Stimulated activated CD4-positive, alpha-beta T cell treated with anti-CD3 and anti-CD28 coated beads, Interleukin-4, amount 100 ng/mL, for 48 hours (primary cell): ENCODE results near the gene LYSMD1.

ENCODE experiments used
- DNase-seq, 2 donors: peaks; one replicate each; pipeline ENCODE4 v3.0.0-alpha.2; 2020; ENCODE audit warnings: low read depth in 2 of 2

Gene LYSMD1

DNA sequence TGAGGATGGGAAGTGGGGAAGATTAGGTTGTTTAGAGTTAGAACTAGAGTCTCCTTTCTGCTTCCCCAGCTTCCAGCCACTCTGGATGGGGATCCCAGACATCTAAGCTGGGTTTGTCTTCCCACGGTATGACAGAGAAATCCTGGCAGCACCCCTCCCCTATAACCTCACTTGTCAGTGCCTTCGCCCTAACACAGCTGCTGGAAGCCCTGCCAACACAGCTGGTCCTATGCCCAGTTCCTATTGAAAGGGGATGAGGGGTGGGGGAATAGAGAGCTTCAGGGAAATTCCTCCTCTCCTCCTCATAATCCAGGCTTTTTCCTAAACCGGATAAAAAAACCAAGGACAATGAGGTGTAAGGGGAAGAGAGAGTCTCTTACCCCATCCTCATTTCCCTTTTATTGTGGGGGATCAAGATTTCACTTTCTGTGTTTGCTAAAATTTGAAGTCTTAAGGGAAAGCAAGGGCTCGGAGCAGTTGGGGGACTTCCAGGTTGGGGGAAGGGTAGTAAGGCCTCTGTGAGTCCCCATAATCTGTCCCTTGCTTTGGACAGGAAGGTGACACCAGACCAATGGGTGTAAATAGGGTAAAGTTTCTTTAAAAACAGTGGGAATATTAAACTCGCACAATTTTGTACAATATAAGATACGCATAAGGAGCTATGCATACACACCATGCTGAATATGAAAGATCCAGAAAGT lies 9.5 kb upstream of the LYSMD1 start:
- no peak for DNase-seq

DNA sequence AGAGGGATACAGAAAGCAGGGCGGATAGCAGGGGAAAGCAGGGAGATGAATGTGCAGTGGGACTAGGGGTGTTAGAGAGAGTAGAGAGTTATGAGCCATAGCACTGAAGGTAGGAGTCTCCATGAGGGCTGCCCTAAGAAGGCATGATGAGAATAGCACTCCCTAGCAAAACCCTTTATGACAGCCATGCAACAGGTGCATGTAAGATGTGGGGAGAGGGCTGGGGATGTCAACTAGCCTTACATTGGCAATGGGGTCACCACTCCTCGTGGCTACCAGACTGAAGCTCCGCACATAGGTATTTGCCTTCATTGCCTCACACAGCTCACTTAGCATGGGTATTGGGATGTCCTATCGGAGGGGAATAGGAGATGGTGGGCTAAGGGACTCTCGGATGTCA lies 5.5 kb upstream of the LYSMD1 start:
- DNase-seq: no peak

DNA sequence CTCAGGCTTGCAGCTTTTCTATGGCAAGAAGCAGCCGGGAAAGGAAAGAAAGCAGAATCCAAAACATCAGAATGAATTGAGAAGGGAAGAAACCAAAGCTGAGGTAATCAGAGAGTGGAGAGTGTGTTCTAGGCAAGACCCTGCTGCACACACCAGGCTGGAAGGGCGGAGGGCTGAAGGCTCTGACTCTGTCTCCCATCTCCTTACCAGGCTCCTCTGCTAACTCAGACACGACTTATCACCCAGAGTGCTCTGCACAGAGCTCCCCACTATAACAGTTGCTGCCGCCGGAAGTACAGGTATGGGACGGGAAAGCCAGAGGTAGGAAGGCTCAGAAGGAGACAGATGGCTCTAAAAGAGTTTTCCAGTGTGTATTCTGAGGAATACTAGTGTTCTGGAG lies 1.4 kb upstream of the LYSMD1 start:
- DNase-seq: no peak

DNA sequence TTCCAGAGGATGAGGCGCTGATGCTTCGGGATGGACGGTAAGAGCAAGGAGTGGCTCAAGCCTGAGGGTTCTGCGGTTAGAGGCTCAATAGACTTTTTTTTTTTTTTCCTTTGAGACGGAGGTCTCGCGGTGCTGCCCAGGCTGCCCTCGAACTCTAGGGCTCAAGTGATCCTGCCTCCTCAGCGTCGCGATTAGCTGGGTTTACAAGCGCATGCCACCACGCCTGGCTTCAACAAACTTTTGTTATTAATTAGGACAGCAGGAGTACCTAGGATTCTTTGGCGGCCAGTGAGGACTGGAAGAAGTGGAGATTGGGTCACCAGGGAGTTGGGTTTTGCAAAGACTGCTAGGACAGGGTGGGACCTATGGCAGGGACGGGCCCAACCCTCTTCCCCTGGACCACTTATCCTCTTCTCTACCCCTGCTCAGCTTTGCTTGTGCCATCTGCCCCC lies 829 bp upstream of the LYSMD1 start:
- DNase-seq: no peak

DNA sequence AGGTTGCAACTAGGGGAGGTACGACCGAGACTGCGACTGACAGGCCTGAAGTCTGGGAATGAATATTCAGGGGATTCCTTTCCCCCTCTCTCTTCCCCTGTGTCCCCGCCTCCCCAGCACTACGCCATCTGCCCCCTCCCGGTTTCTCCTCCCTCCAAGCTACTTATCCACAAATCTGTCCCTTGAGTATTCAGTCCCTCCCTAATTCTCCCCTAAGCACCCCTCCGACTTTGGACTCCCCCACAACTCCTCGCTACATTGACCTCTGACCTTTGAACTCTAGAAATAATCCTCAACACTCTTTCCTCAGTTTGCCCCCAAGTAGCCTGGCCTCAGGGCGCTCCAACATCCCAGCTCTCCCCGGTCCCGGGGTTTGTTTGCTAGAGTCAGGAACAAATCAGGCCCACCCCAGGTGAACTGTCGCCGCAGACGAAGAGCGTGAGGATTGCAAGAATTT lies 393 bp downstream of the LYSMD1 start:
- no peak for DNase-seq

DNA sequence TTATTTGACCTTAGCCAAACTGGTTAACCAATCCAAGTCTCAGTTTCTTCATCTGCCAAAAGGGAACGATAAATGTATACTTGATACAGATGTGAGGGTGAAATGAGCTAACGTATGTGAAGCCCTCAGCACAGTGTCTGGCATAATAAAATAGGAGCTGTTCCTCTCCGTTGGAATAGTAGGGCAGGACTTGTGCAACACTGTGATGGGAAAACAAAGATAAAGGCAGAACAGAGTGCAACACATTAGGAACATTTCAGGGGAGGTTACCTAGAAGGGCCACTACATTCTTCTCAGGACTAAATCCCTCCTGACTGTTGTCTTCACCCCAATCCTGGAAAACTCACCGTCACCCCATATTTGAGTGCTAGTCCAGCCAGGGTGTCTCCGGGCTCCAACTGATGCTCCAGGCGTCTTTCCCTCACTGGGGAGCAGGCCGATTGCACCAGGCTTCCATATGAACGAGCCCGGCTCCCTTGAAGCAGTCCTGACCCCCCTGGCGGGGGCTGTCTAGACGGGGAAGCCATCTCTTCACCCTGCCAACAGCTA lies 896 bp downstream of the LYSMD1 start:
- DNase-seq: no peak

DNA sequence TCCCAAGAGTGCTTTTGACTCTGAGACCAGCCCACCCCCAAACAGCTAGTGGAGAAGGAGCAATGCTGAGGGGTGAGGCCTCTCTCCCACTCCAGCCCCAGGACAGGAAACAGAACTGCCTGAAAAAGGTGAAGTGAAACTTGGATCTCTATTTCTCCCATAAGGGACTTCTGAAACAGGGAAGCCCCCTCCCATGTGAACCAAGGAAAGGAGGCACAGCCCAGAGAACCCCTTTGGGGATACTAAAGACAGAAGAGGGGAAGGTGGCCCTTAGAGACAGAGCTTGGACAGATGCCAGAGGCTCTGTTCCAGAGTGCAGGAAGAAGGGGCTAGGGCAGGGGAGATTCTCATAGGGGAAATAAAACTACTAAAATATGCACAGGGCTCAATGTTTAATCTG lies 6.3 kb downstream of the LYSMD1 start:
- no peak for DNase-seq

DNA sequence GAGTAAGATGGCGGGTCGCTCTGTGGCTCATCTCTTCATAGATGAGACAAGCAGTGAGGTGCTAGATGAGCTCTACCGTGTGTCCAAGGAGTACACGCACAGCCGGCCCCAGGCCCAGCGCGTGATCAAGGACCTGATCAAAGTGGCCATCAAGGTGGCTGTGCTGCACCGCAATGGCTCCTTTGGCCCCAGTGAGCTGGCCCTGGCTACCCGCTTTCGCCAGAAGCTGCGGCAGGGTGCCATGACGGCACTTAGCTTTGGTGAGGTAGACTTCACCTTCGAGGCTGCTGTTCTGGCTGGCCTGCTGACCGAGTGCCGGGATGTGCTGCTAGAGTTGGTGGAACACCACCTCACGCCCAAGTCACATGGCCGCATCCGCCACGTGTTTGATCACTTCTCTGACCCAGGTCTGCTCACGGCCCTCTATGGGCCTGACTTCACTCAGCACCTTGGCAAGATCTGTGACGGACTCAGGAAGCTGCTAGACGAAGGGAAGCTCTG lies 6.9 kb downstream of the LYSMD1 start:
- no peak for DNase-seq

DNA sequence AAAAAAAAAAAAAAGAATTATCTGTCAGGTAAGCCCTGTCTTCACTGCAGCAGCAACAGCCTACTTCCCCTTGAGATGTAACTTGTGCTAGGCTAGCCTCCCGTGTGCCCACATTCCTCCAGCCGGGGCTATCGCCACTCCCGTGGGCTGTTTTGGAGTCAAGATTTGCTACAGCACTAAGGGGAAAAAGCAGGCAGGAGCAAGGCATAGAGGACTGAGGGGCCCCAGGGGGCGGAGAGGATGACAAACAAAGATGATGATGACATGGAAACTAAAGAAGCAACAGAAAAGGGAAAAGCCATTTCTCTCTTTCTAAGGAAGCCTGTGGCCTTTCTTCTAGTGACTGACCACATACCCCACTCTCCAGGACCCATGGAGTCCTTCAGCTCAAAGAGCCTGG lies 7.4 kb downstream of the LYSMD1 start:
- peak; percentile 48 to 54 for DNase-seq

DNA sequence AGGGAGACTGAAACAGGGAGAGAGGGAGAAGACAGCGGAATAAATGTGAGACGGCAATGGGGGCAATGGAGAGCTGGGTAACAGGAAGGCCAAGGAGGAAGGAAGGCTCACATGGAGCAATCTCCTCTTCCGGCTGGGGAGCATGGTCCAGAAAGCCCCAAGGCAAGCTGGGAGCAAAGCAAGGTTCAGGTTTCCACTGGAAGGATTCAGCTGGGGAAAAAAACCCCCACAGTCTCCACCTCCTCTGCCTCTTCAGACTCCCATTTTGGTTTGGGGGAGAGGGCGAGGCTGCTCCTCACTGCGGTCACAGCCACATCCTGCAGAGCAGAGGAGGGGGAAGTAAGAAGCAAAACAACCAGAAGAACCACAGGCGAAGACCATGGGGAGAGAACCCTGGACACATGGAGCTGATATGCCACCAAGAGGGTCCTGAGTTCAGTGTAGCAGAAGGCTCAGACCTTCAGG lies 8.6 kb downstream of the LYSMD1 start:
- peak; percentile 43 to 64 for DNase-seq

DNA sequence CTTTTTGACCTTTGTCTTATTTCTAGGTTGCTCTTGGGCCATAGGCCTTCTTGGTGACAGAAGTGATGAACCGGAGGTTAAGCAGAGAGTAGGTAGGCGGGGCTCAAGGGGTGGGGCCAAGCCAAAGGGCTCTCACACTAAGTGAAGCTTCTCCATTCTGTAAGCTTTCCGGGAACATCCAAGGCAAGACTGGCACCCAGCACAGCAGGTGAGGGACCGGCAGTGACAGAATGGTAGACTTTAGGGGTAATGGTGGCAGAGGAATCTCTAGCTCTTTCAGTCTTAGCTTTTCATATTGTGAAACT lies 9.2 kb downstream of the LYSMD1 start, which contains the start of gene TNFAIP8L2:
TSS of gene TNFAIP8L2 (plus strand) at position 135 of the 305 bp plus-strand sequence. CDS start 2,049 bp downstream, outside the sequence.
- DNase-seq: peak; percentile 70 to 83

DNA sequence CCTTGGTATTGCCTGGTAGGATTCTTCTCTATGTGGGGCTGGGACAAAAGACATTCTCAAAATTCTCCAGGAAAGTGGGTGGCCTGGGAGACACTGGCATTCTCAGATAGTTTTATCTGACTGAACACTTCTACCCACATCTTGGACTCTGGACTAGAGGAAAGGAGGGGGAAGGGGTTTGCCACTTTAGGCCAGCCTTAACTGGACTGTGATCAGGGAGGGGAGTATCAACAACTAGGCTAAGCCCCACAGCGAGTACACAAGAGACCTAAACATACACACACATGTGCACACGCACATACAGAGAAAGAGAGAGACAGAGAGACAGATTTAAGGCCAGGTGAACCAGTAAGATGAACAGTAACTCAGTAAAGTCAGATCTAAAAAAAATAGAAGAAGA lies 18.0 kb downstream of the LYSMD1 start:
- DNase-seq: no peak

DNA sequence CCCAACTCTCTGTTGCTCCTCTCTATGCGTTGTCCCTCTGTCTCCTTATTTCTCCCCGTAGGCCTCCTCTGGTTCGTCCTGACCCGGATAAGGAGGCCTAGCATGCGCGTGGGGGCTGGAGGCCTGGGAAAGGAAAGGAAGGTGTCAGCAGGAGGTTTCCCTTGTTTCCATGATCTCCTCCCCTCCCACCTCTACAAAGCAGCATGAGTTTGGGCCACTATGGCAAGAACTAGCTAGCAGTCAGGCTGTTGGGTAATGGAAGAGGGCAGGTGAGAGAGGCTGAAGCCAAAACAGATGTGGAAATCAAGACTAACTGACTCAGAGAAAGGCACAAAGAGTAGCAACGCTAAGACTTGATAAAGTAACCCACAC lies 18.6 kb downstream of the LYSMD1 start:
- no peak for DNase-seq

DNA sequence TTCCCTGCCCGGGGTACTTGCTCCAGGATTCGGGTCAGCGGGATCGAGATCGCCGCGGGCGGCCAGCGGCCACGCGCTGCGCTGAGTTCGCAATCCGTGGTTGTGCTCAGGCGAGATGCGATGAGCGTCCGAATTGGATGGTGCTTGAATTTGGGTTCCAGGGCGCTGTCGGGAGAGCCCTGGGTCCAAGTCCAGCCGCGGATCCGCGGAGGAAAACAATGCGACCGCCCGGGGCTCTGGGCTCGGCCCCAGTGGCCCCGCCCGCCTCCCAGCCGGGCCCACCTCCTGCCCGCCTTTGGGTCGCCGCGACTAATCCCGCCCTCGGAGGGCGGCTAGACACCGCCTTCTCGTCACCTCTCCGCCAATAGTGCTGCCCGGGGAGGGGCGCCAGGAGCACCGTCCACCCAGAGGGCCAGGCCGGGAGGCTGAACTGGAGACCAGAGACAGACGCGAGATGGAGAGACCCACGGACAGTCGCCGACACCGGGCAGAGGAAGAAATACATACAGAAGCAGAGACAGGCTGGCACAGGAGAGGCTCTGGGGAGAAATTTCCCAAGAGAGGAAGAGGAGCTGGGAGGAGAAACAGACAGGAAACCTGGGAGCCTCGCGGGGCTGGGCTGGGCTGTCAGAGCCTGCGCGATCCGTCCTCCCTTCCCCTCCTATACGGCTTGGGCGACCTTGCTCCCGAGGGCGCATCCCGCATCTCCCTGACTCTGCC lies 19.1 kb downstream of the LYSMD1 start, which contains the start of gene SEMA6C:
TSS of gene SEMA6C (minus strand) at position 220 of the 720 bp plus-strand sequence. CDS start 4,010 bp downstream, outside the sequence.
- DNase-seq: peak; percentile 75 to 86

DNA sequence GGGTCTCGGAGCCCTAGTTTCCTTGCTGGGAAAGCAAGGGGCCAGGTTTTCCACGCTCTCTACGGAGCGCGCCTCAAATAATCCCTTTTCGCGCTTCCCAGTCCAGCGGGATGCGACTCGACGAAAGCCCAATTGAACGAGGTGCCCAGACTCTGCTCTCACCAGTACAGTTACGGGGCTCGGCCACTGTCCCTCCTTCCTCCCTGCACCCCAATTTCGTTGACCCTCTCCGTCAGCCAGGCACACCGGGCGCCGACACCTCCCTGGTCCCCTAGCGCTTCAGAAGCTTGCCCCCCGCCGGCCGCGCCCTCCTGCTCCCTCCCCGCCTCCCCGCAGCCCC lies 19.7 kb downstream of the LYSMD1 start:
- DNase-seq: no peak

DNA sequence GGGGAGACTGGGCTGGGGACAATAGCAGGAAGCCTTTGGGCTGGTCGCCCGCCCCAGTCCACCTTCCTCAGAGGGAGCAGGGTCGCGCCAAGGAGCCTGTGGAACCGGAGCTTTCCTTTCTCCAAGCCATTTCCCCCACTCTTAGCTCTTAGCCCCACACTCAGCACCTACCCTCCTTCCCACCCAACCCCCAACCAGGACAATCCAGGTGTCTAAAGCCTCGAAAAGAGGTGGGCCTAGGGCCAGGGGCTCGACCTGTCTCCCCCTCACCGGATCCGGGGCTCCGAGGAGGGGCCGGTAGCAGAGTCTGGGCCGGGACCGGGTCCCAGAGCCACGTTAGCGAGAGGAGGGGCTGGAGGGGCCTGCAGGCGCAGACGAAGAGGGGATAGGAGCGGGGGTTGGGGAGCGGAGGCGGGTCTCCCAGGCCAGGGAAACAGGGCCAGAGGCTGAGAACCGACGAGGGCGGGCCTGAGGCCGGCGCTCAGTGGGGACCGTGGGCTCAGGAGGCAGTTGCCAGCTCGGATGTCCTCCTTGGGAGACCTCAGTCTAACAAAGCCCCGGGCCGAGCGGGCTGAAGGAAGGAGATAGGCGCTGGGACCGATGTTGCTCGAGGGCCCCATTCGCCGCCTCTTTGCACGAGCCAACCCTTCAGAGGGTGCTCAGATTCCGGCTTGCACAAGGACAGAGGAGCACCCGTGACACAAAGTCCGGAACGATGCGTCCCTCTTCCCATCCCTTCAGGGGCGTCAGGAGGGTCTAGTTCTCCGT lies 20.2 kb downstream of the LYSMD1 start:
- DNase-seq: no peak

DNA sequence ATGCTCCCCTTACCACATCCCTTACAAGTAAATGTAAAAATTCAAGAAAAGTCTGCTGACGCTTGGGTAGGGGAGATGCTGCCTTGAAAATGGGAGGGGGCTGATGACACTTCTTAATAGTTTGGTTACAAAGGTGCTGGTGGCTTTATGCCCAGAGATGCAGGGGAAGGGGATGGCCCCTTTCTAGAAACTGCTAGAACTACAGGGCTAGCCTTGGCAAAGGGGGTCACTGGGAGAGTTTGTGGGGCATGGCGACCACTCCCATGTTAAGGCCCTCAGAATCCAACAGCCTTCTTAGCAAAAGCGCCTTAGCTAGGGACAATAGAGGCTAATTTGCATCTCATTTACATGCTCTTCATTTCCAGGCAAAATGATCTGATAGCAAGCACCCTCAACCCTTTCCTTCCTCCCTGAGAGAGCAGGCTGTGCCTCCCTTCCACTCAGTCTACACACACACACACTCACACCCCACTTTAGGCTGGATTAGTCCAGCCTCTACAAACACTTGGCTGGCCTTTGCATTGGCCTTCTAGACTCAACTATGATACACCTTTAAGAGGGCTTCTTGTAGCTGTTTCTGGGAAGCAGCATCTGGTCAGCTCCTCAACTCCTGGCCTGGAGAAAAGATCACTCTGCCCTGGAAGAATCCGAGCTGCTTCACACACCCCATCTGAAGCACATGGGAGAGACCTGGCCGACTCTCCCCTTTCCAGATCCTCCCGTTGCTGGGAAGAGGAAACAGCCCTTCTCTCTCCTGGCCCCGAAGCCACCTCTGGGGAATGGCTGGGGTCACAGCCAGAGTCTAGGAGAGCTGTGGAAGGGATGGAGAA lies 21.0 kb downstream of the LYSMD1 start:
- no peak for DNase-seq

DNA sequence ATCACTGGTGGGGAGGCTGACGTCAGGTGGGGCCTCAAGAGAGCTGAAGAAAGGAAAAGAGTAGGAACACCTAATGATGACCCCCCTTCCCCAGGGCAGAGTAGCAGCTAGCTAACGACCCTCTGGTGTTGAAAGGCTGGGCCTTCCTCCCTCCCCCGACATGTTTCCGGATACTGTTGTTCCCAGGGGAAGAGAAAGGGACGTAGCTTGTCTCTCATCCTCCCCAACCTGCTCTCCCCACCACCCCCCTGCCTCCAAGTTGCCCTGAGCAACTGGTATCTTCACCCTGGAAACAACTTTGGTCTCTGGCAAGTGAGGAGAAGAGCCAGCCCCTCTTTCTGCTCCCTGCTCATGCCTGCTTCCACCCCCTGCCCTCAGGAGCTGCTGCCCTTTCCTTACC lies 21.7 kb downstream of the LYSMD1 start:
- DNase-seq: no peak

DNA sequence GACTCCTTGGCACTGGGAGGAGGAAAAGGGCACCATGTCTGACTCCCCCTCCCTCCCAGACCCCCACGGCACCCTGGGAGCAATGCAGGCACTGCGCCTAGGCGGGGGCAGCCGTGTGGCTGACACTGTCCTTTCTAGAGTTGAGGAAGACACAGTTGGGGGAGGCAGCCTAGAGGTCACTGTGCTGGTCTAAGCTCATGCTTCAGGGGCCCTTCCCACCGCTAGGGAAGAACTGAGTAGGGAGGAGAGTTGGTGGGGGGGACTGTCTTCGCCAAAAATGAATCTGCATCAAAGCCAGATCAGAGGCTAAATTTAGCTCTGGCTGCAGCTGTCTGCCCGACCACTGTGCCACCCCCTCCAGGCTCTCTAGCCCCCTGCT lies 22.7 kb downstream of the LYSMD1 start:
- no peak for DNase-seq

DNA sequence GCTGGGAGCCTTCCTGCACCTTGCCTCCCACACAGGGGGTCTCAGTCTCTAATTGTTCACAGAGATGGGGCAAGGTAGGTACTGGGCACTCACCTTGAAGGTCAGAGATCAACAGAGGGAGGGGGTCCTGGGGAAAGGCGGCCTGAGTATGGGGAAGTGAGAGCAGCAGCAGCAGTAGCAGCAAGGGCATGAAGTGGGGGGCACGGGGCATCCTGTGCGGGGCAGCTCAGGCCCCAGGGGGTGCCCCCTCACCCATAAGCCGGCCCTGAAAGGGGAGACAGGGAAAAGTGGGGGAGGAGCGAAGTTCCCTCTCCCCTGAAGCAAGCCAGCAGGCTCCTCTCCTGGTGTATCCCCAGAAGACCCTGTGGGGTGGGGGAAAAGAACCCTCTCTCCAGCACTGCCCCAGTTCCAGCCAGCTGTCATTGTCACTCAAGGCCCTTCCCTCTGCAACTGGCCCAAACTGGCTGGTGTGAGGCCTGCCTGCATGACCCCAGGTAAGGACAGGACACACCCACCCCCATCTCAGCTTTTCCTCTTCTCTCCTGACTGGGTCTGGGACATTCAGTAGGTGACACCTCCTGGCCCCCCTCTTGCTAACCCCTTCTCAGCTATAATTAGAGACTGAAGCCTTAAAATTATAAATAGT lies 23.2 kb downstream of the LYSMD1 start:
- DNase-seq: no peak

DNA sequence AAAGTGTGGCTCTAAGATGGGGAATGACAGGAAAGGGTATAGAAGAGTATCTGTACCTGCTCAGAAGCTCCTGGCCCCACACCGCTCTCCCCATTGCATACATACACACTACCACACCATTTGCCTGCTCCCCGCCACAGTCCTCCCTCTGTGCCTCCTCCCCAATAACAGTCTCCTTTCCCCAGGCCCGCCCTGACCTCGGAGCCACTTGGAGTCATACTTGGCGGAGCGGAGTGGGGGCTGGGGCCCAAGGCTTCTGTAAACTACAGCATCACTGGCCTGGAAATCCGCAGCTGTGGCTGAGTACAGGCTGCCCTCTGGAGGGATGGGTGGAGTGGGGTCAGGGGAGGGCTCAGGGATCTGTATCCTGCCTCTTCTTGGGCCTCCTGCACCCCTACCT lies 27.9 kb downstream of the LYSMD1 start:
- no peak for DNase-seq
